Calu3 (cell line): ENCODE measurements around the gene NRF1. TPM values are rescaled to one million over a fixed set of nuclear protein-coding genes. Genes with fewer than 3 reads are reported as not detected.

Experiments
- BruUV-seq: library from RNA; stranded (reverse); fragments of 400-500 nt; replicated peaks from 2 replicates; lab custom pipeline; 2021; lab: Mats Ljungman, UMichigan
- CTCF ChIA-PET: fragments of 300-600 bp; sonication (Branson Sonifier 250); formaldehyde crosslinking; loops from one replicate; lab custom pipeline; 2022; ENCODE audit warnings: antibody characterized with exemption; lab: Charles Lee
- DNase-seq: peaks from one replicate; pipeline ENCODE4 v3.0.0; 2022
- H3K27ac Mint-ChIP-seq: one replicate; pipeline ENCODE4 v1.8.0; 2022; ENCODE audit warnings: mixed read lengths; ENCODE audit not compliant: unreplicated experiment
- H3K27me3 Mint-ChIP-seq: one replicate; pipeline ENCODE4 v1.8.0; 2022; ENCODE audit warnings: mixed read lengths; ENCODE audit not compliant: unreplicated experiment
- H3K36me3 Mint-ChIP-seq: one replicate; pipeline ENCODE4 v1.8.0; 2022; ENCODE audit warnings: mild to moderate bottlenecking, moderate library complexity, mixed read lengths; ENCODE audit not compliant: insufficient read depth, unreplicated experiment
- H3K4me1 Mint-ChIP-seq: one replicate; pipeline ENCODE4 v1.8.0; 2022; ENCODE audit warnings: mild to moderate bottlenecking, low read depth, mixed read lengths; ENCODE audit not compliant: unreplicated experiment
- H3K4me3 Mint-ChIP-seq: one replicate; pipeline ENCODE4 v1.8.0; 2022; ENCODE audit warnings: mild to moderate bottlenecking, low read depth, moderate library complexity, mixed read lengths; ENCODE audit not compliant: unreplicated experiment
- H3K9me3 Mint-ChIP-seq: one replicate; pipeline ENCODE4 v1.8.0; 2022; ENCODE audit warnings: low read depth, mixed read lengths; ENCODE audit not compliant: unreplicated experiment
- intact Hi-C: fragments of 100-400 bp; cut with micrococcal nuclease; formaldehyde crosslinking; loops from one replicate; pipeline ENCODE4 v1.10.0; 2022; ENCODE audit not compliant: unreplicated experiment
- total RNA-seq: library from RNA; stranded (reverse); gene quantifications from 2 replicates; pipeline ENCODE4 v1.2.3, GENCODE V29; 2022
- TF ChIP-seq, protein P1 (sequence below): fragments of 200-600 bp; IDR thresholded peaks from one replicate; pipeline ENCODE4 v1.8.0; 2022; ENCODE audit warnings: antibody characterized with exemption; ENCODE audit not compliant: unreplicated experiment

Gene NRF1
- total RNA-seq, 1 experiment from 2014 or later = 22.1 TPM

DNA sequence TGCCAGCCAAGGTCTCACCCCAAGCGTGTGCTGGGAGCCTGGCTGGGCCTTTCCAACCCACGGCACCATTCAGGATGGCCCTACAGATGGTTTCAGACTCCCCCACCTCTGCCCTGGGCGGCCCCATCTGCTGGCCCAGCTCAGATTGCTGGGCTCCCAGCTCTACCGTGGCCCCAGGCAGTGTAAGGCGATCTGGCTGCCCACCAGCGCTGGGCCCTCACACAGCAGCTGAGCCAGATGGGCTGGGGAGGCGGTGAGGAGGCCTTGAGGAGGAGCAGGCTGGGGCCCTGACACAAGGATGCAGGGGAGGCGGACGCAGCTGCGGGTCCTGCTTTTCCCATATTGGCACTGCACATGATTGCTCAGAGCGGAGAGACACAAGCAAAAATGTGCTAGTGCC is 162.8 kb downstream of the NRF1 start:
- H3K9me3 Mint-ChIP-seq = no peaks in the 10 kb centered on the region
- intact Hi-C loops = no loop called here
- BruUV-seq = no TSS peak
- peaks cover 12% of the 10 kb centered on the region for H3K36me3 Mint-ChIP-seq
- H3K4me3 Mint-ChIP-seq = no peak overlapping the region
- TF ChIP-seq, protein P1, sequence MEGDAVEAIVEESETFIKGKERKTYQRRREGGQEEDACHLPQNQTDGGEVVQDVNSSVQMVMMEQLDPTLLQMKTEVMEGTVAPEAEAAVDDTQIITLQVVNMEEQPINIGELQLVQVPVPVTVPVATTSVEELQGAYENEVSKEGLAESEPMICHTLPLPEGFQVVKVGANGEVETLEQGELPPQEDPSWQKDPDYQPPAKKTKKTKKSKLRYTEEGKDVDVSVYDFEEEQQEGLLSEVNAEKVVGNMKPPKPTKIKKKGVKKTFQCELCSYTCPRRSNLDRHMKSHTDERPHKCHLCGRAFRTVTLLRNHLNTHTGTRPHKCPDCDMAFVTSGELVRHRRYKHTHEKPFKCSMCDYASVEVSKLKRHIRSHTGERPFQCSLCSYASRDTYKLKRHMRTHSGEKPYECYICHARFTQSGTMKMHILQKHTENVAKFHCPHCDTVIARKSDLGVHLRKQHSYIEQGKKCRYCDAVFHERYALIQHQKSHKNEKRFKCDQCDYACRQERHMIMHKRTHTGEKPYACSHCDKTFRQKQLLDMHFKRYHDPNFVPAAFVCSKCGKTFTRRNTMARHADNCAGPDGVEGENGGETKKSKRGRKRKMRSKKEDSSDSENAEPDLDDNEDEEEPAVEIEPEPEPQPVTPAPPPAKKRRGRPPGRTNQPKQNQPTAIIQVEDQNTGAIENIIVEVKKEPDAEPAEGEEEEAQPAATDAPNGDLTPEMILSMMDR = no peak
- no peaks in the 10 kb centered on the region for H3K4me1 Mint-ChIP-seq
- H3K27me3 Mint-ChIP-seq = no peaks in the 10 kb centered on the region
- no peak for DNase-seq
- H3K27ac Mint-ChIP-seq = no peak overlapping the region
- CTCF ChIA-PET = no interaction called here

DNA sequence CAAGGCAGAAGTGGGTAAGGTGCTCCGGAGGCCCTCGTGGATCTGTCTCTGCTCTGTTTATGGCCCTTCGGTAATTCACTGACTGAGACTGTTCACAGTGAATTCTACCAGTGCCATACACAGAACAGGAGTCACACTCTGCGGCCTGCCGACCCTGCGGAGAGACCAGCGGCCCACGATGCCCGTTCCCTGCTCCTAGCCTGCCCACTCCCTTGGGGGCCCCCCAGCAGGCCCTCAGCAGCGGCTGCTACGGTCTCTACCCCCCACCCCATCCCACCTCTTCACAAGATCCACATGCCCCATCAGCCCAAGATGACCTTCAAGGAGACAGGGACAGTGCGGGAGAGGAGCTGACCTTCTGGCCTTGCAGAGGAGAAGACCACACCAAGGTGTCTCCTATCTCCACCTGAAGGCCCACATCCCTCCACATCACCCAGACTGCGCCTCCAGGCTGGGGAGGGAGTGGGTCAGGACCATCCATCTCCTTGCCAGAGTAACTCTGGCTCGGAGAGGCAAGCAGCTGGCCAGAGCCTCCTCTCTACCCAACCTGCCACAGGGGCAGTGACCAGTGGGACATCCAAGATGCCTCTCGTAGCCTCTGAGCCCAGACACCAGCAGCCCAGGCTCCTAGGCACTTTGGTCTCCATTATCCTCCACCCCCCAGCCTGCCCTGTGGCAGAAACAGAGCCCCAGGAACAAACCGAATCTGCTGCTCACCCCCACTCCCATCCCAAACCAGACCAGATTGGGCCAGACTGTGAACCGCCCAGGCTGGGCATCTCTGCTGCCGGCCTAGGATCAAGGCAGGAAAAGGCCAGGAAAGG is 163.6 kb downstream of the NRF1 start:
- Mint-ChIP-seq H3K9me3 (no peaks in the 10 kb centered on the region), H3K4me1 (no peaks in the 10 kb centered on the region), H3K4me3 (no peak overlapping the region), H3K27me3 (no peaks in the 10 kb centered on the region), H3K27ac (no peak overlapping the region), H3K36me3 (peaks cover 18% of the 10 kb centered on the region)
- no TSS peak for BruUV-seq
- CTCF ChIA-PET = no interaction called here
- intact Hi-C loops = no loop called here
- TF ChIP-seq, protein P1 = no peak
- DNase-seq = no peak

DNA sequence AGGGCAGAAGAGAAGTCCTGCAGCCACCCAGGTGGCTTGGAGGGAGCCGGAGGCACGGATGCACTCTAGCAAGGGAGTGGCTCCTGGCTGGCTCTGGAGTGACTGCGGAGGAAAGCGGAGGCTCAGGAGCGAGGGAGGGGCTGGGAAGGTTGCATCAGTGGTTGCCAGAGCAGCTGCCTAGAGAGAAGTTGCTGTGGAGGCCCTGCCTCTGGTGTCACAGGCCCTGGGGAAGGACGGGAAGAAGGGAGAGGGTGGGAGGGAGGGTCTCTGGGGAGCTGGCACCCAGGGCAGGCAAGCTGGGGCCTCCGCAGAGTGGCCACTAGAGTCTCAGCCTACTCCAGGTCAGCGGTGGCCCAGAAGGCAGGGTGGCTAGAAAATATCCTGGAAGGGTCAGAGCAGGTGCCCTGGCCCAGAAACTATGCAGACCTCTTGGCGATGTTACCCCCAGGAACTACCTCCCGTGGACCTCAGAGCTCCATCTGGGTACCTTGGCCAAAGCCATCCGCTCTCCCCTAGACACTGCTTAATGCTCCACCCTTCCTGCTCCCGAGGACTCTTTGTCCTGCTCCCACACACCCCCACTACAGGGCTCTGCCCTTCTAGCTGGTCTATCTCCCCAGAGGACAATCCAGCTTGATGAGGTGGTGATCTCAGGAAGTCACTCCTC is 164.3 kb downstream of the NRF1 start:
- TF ChIP-seq, protein P1 = no peak
- peaks cover 26% of the 10 kb centered on the region for H3K36me3 Mint-ChIP-seq
- CTCF ChIA-PET = no interaction called here
- intact Hi-C loops = no loop called here
- H3K27me3 Mint-ChIP-seq = peaks cover 3% of the 10 kb centered on the region
- no peak for DNase-seq
- no peak overlapping the region for H3K27ac Mint-ChIP-seq
- no peaks in the 10 kb centered on the region for H3K4me1 Mint-ChIP-seq
- no peaks in the 10 kb centered on the region for H3K9me3 Mint-ChIP-seq
- no TSS peak for BruUV-seq
- no peak overlapping the region for H3K4me3 Mint-ChIP-seq

DNA sequence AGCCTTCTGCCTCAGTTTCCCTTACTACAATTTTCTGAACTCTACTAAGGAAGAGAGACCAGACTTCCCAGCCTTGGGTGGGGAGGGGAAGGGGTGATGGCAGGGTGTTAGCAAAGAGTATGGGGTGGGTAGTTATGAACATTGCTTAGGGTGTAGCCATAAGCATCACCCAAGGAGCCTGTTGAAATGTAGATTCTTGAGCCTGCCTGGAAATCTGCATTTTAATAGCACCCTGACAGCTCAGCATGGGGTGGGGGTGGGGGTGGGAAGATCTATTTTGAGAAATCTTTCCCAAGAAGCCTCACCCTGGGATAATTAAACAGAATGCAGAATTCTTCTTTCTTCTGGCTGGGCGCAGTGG is 164.8 kb downstream of the NRF1 start:
- Mint-ChIP-seq H3K36me3 (peaks cover 31% of the 10 kb centered on the region), H3K4me3 (no peak overlapping the region), H3K4me1 (peaks cover 5% of the 10 kb centered on the region), H3K27me3 (peaks cover 9% of the 10 kb centered on the region), H3K9me3 (no peaks in the 10 kb centered on the region), H3K27ac (no peak overlapping the region)
- BruUV-seq = no TSS peak
- intact Hi-C loops = no loop called here
- TF ChIP-seq, protein P1 = no peak
- CTCF ChIA-PET = no interaction called here
- DNase-seq = no peak
